GM19193 (cell line): Measurements from ENCODE around the gene GEMIN7.

ENCODE experiments used
- POLR2A ChIP-seq: IDR thresholded peaks from 4 replicates; pipeline ENCODE4 v1.6.1; 2011; ENCODE audit not compliant: insufficient read depth, insufficient read length; ENCODE audit errors: extremely low read depth

Gene GEMIN7

DNA sequence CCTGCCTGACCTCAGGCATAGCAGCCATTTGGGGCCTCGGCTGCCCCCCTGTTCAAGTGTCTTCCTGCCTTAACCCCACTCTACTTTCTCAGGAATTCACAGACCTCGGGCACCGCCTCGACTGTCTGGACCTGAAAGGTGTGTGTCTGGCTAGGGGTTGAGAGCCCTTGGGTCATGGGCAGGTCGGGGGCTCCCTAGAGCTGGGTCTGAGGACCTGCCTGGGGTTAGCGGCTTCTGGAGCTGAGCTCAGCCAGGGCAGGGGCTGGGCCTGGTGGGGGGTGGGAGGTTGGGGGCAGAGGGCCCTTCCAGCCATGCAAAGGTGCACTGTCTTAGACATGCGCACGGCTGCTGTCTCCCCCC is 61.1 kb downstream of the GEMIN7 start:
- TF ChIP-seq POLR2A = no peak

DNA sequence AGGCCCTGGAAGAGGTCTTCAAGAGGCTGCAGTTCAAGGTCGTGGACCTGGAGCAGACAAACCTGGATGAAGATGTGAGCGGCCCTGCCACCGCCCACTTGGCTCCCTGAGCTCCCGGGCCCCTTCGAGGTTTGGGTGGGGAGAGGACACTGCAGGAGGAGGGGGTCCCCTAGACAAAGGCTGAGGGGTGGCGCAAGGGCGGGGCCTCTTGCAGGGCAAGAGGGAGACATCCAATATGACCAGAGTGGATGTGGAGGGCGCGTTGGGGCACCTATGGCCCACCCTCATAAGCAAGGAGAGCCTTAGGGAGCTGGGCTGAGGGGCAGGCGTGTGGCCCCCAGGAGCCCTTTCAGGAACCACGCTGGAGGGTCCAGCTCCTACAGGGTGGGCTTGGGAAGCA is 61.5 kb downstream of the GEMIN7 start:
- TF ChIP-seq POLR2A = no peak
